Suprapubic skin (tissue), 3 donors: ENCODE data around the gene CEMIP2.

Source experiments
- CTCF ChIP-seq, 2 donors: fragments of 200-600 bp in 1 of 2; fragments of 450-650 bp in 1 of 2; sonication (generic) in 1 of 2; IDR thresholded peaks; one replicate each; pipeline ENCODE4 v1.5.1; 2016 to 2019; ENCODE audit warnings: antibody characterized with exemption in 2 of 2, mild to moderate bottlenecking in 1 of 2, moderate library complexity in 1 of 2
- POLR2A ChIP-seq, 2 donors: fragments of 450-650 bp; IDR thresholded peaks; one replicate each; pipeline ENCODE4 v1.6.1; 2017; ENCODE audit warnings: antibody characterized with exemption in 2 of 2, mild to moderate bottlenecking in 2 of 2, moderate library complexity in 2 of 2

- no peak for TF ChIP-seq CTCF (IDR thresholded peaks at IDR 0.05)
- no peak for TF ChIP-seq POLR2A (IDR thresholded peaks at IDR 0.05)
Measured at GRCh38 chr9:71791875-71792274, 23.6 kb upstream of the CEMIP2 start.
